Muscle of arm (tissue), 14 donors: ENCODE measurements around the gene DDIT4. TPM values are rescaled to one million over a fixed set of nuclear protein-coding genes. Genes with fewer than 3 reads are reported as not detected.
"Not testable (repeated sequence)": the region's sequence is repeated elsewhere in the genome, so short reads cannot be mapped to it uniquely, and the experiment has no call there.

Source experiments
- DNase-seq: peaks from one replicate; pipeline ENCODE4 v3.0.0-alpha.2; 2013
- long read RNA-seq, 11 donors: transcript quantifications; one replicate each; lab custom pipeline, GENCODE V29; 2026
- polyA plus RNA-seq, 12 donors: library from polyadenylated mRNA; unstranded; fragments of 120-200 nt; gene quantifications; one replicate each; pipeline ENCODE4 v1.2.1, GENCODE V29; 2013; ENCODE audit not compliant: insufficient read length in 12 of 12

DDIT4 gene
- 10 to 100 TPM in 11 of 12 donors, not detected in 1; 31.5 to 94.3 (median 47.9) TPM for polyA plus RNA-seq
- long read RNA-seq, donor 1, transcript DDIT4-201 (3 exons, 1,748 nt): major isoform, 24 of 28 reads
- long read RNA-seq, donor 1, partial matches to known transcripts: 0 of 28 reads
- long read RNA-seq, donor 1, other reads (novel, unspliced or antisense): 0 of 28 reads
- long read RNA-seq, donor 2, transcript DDIT4-201 (3 exons, 1,748 nt): major isoform, 51 of 76 reads
- long read RNA-seq, donor 2, partial matches to known transcripts: 20 of 76 reads
- long read RNA-seq, donor 2, other reads (novel, unspliced or antisense): 0 of 76 reads
- long read RNA-seq, donor 3, transcript DDIT4-201 (3 exons, 1,748 nt): major isoform, 16 of 16 reads
- long read RNA-seq, donor 3, partial matches to known transcripts: 0 of 16 reads
- long read RNA-seq, donor 3, other reads (novel, unspliced or antisense): 0 of 16 reads
- long read RNA-seq, donor 4, transcript DDIT4-201 (3 exons, 1,748 nt): major isoform, 13 of 14 reads
- long read RNA-seq, donor 4, partial matches to known transcripts: 0 of 14 reads
- long read RNA-seq, donor 4, other reads (novel, unspliced or antisense): 0 of 14 reads
- long read RNA-seq, donor 5: 0 reads
- long read RNA-seq, donor 6, transcript DDIT4-201 (3 exons, 1,748 nt): major isoform, 21 of 22 reads
- long read RNA-seq, donor 6, partial matches to known transcripts: 0 of 22 reads
- long read RNA-seq, donor 6, other reads (novel, unspliced or antisense): 0 of 22 reads
- long read RNA-seq, donor 7, transcript DDIT4-201 (3 exons, 1,748 nt): major isoform, 16 of 23 reads
- long read RNA-seq, donor 7, partial matches to known transcripts: 7 of 23 reads
- long read RNA-seq, donor 7, other reads (novel, unspliced or antisense): 0 of 23 reads
- long read RNA-seq, donor 8, transcript DDIT4-201 (3 exons, 1,748 nt): major isoform, 57 of 60 reads
- long read RNA-seq, donor 8, partial matches to known transcripts: 0 of 60 reads
- long read RNA-seq, donor 8, other reads (novel, unspliced or antisense): 0 of 60 reads
- long read RNA-seq, donor 9, transcript DDIT4-201 (3 exons, 1,748 nt): major isoform, 14 of 14 reads
- long read RNA-seq, donor 9, partial matches to known transcripts: 0 of 14 reads
- long read RNA-seq, donor 9, other reads (novel, unspliced or antisense): 0 of 14 reads
- long read RNA-seq, donor 10, transcript DDIT4-201 (3 exons, 1,748 nt): major isoform, 73 of 74 reads
- long read RNA-seq, donor 10, partial matches to known transcripts: 0 of 74 reads
- long read RNA-seq, donor 10, other reads (novel, unspliced or antisense): 0 of 74 reads
- long read RNA-seq, donor 11, transcript DDIT4-201 (3 exons, 1,748 nt): major isoform, 35 of 37 reads
- long read RNA-seq, donor 11, partial matches to known transcripts: 0 of 37 reads
- long read RNA-seq, donor 11, other reads (novel, unspliced or antisense): 0 of 37 reads

- peak; percentile 99 for DNase-seq
Measured at GRCh38 chr10:72273410-72274212, at the start of gene DDIT4. TSS of gene DDIT4 (plus strand) at chr10:72273924. CDS start at chr10:72274217, 293 bp downstream.

- DNase-seq: not testable (repeated sequence)
Measured at GRCh38 chr10:72224191-72224590, 49.5 kb upstream of the DDIT4 start.

GRCh38 chr10:72226418-72227027 is 47.2 kb upstream of the DDIT4 start:
- no peak for DNase-seq

GRCh38 chr10:72227826-72228225 is 45.9 kb upstream of the DDIT4 start:
- no peak for DNase-seq

GRCh38 chr10:72228318-72228751 is 45.4 kb upstream of the DDIT4 start:
- DNase-seq: no peak

DNA sequence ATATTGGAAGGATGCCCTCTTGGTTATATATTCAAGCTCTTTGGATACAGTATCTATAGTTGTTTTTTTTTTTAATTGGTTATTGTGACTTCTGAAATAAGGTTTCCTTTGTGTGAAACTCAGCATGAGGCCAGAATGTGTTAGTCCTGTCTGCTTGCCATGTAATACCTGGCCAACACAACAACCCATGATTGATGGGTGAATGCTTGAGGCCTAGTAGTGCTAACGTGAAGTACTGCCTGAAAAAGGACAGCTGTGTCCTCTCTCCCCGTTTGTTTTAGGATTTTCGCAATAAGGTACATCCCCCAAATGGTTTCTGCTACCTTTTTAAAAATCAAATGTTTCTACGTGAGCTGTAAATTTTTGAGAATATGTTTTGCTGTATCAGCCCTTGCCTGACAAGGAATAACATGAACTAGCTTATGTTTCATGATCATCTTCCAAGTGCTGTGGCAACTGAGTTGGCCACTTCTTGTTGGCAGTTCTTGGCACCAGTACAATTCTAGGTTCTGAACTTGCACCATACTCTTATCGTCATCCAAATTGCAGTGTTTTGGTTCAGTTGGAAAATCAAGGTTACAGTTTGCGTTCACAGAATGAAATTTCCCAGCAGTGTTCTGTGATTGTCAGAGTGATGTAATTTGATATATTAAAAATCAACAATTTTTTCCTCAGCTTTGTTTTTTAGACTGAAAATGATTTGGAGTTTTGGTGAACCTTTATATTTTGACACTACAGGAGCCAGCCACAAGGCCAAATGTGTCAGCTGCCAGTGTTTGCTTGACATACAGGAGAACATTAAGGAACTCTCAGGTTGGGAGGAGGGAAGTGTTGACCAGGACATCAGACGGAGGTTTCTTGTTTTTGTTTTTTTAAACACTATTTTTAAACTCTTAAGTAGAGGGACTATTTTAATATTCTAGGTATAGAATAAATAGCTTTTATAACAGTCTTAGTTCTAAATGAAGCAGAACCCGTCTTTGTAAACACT is 44.2 kb upstream of the DDIT4 start:
- no peak for DNase-seq

- no peak for DNase-seq
Measured at GRCh38 chr10:72233621-72234020, 40.1 kb upstream of the DDIT4 start.

- no peak for DNase-seq
Measured at GRCh38 chr10:72234560-72235095, 39.1 kb upstream of the DDIT4 start.

DNA sequence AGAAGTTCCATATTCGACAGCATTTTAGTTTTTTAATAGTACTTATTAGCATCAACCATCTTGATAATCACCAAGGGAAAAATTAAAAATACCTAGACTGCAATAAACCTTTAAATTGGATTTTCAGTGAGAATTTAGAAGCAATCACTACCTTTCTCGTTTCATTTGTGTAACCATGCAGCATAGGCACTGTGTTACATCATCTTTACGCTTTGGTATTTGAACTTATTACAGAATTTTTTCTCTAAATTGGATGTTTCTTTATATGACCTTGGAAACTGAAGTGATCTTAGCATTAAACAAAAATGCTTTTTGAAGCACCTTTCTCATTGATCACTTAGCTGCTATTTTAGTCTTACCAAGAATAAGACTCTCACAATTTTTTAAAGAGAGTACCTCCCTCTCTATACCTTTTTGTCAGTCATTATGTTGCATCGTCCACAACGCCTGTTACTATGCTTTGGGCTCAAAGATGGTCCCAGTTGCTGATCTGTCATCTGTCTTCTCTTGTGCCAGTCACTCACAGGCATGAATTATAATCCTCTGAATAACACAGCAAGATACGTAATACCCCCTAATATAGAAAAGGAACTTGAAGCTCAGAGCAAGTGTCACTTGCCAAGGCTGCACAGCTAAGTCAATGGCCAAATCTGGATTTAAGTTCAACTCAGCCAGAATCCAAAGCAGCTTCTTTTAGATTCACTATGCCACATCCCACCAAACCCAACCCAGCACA is 38.0 kb upstream of the DDIT4 start:
- DNase-seq: no peak

DNA sequence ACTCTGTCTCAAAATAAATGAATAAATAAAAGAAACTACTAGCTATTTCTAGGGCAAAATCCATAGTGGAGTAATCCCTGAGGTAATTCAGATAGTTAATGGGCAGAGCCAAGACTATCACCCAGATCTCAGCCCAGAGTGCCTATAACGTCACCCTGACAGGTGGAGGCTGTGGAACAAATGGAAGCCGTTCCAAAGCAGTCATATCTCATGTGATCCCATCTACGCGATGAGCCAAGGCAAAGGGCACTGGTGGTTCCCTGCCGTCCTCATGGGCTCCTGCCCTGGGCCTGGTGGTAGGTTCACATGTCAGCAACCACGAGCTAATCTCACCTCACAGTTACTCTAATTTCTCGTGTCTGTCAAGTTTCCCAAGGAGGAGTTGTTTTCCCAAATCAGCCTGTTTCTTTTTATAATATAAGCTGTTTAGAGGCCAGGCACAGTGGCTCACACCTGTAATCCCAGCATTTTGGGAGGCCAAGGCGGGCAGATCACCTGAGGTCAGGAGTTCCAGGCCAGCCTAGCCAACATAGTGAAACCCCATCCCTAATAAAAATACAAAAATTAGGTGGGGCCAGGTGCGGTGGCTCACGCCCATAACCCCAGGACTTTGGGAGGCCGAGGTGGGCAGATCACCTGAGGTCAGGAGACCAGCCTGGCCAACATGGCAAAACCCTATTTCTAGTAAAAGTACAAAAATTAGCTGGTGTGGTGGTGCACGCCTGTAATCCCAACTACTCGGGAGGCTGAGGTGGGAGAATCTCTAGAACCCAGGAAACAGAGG is 35.1 kb upstream of the DDIT4 start:
- DNase-seq: no peak

GRCh38 chr10:72239409-72239808 is 34.3 kb upstream of the DDIT4 start:
- no peak for DNase-seq

DNA sequence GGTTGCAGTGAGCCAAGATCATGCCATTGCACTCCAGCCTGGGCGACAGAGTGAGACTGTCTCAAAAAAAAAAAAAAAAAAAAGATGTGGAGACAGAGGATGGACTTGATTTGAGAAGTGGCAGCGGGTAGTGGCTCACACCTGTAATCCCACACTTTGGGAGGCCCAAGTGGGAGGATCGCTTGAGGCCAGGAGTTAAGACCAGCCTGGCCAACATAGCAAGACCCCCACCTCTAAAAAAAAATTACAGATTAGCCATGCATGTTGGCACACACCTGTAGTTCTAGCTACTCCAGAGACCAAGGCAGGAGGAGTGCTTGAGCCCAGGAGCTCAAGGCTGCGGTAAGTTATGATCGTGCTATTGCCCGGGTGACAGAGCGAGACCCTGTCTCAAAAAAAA is 33.4 kb upstream of the DDIT4 start:
- DNase-seq: no peak

GRCh38 chr10:72241691-72242252 is 32.0 kb upstream of the DDIT4 start:
- no peak for DNase-seq

DNA sequence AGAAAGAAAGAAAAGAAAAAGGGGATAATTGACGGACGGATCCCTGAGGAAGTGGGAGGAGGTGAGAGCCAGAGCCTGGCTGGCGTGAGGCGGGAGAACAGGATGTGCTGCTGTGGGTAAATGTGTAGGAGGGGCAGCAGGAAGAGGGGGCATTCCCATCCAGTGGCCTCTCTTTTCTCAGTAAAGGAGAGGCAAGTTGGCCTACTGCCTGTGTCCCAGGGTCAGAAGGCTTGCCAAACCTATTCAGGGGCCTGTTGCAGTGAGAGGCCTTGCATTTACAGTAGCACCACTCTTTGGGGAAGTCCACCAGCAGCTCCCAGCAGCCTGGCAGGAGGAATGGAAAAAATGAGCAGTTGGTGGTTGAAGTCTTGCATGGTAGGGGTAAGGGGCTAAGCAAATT is 31.0 kb upstream of the DDIT4 start:
- peak; percentile 55 for DNase-seq

GRCh38 chr10:72243822-72244437 is 29.8 kb upstream of the DDIT4 start:
- peak; percentile 74 for DNase-seq

GRCh38 chr10:72244573-72245038 is 29.1 kb upstream of the DDIT4 start:
- DNase-seq: no peak
